Vagina (tissue), 2 donors: ENCODE results near the gene MARCHF3. TPM values are rescaled to one million over a fixed set of nuclear protein-coding genes. Genes with fewer than 3 reads are reported as not detected.
"Not testable (repeated sequence)": the region's sequence is repeated elsewhere in the genome, so short reads cannot be mapped to it uniquely, and the experiment has no call there.

Experiments used
- DNase-seq, 2 donors: peaks; one replicate each; pipeline ENCODE4 v3.0.0-alpha.2; 2017; ENCODE audit errors: extremely low spot score in 2 of 2
- H3K27ac ChIP-seq: fragments of 200-600 bp; sonication (generic); one replicate; pipeline ENCODE4 v1.5.1; 2019
- H3K27me3 ChIP-seq: fragments of 200-600 bp; sonication (generic); one replicate; pipeline ENCODE4 v1.5.1; 2019
- H3K36me3 ChIP-seq, 2 donors: fragments of 200-600 bp; sonication (generic); one replicate each; pipeline ENCODE4 v1.5.1; 2017 to 2019
- H3K4me1 ChIP-seq: fragments of 200-600 bp; sonication (generic); one replicate; pipeline ENCODE4 v1.5.1; 2019
- H3K4me3 ChIP-seq, 2 donors: fragments of 200-600 bp; sonication (generic); 1 replicate in 1 of 2; 2 replicates in 1 of 2; pipeline ENCODE4 v1.5.1; 2016 to 2019
- H3K9me3 ChIP-seq: fragments of 200-600 bp; sonication (generic); one replicate; pipeline ENCODE4 v1.5.1; 2019
- CTCF ChIP-seq, 3 experiments: fragments of 450-650 bp in 2 of 3; fragments of 200-600 bp in 1 of 3; sonication (generic) in 1 of 3; IDR thresholded peaks; one replicate each; pipeline ENCODE4 v1.5.1; 2017 to 2019; ENCODE audit warnings: antibody characterized with exemption in 3 of 3, mild to moderate bottlenecking in 2 of 3, moderate library complexity in 2 of 3
- POLR2A ChIP-seq, 2 donors: fragments of 450-650 bp; IDR thresholded peaks; one replicate each; pipeline ENCODE4 v1.6.1; 2017; ENCODE audit warnings: antibody characterized with exemption in 2 of 2, mild to moderate bottlenecking in 2 of 2, moderate library complexity in 2 of 2
- POLR2AphosphoS5 ChIP-seq, 2 donors: sonication (generic); formaldehyde crosslinking; IDR thresholded peaks; one replicate each; pipeline ENCODE4 v1.9.0; 2017; ENCODE audit warnings: antibody characterized with exemption in 2 of 2, mild to moderate bottlenecking in 2 of 2, low read depth in 1 of 2; ENCODE audit not compliant: insufficient read depth in 1 of 2
- intact Hi-C: fragments of 100-400 bp; cut with DNase I; formaldehyde crosslinking; loops from one replicate; pipeline ENCODE4 v1.15.1; 2023
- total RNA-seq: library from RNA; depleted of rRNA; stranded (reverse); fragments of >200 nt; gene quantifications from one replicate; pipeline ENCODE4 v1.2.3, GENCODE V29; 2016

MARCHF3 gene
- total RNA-seq, 1 donor from 2014 or later = 2.0 TPM

GRCh38 chr5:126857472-126858410, 172.6 kb downstream of the MARCHF3 start:
- Histone ChIP-seq H3K4me1 (peaks cover under 1% of the 10 kb centered on the region), H3K27me3 (no peaks in the 10 kb centered on the region), H3K36me3 (no peaks in the 10 kb centered on the region), H3K4me3 (no peak overlapping the region), H3K27ac (no peak overlapping the region), H3K9me3 (no peaks in the 10 kb centered on the region)
- no peak for TF ChIP-seq POLR2A (IDR thresholded peaks at IDR 0.05)
- TF ChIP-seq CTCF (IDR thresholded peaks at IDR 0.05) = no peak
- no peak for TF ChIP-seq POLR2AphosphoS5 (IDR thresholded peaks at IDR 0.05; ENCODE audit: insufficient read depth in 1 of 2, low read depth in 1 of 2)
- no peak for DNase-seq
- intact Hi-C loops = no loop called here

GRCh38 chr5:126855266-126855665, 175.1 kb downstream of the MARCHF3 start:
- Histone ChIP-seq H3K4me1 (peaks cover 4% of the 10 kb centered on the region), H3K27ac (no peak overlapping the region)
- intact Hi-C loops = no loop called here

GRCh38 chr5:126854526-126855110, 175.7 kb downstream of the MARCHF3 start:
- intact Hi-C loops = no loop called here
- no peak overlapping the region for H3K4me3 ChIP-seq
- no peak for DNase-seq
- no peaks in the 10 kb centered on the region for H3K27me3 ChIP-seq
- H3K27ac ChIP-seq = no peak overlapping the region
- TF ChIP-seq CTCF (IDR thresholded peaks at IDR 0.05) = no peak
- no peak for TF ChIP-seq POLR2A (IDR thresholded peaks at IDR 0.05)
- TF ChIP-seq POLR2AphosphoS5 (IDR thresholded peaks at IDR 0.05; ENCODE audit: insufficient read depth in 1 of 2, low read depth in 1 of 2) = no peak
- H3K9me3 ChIP-seq = no peaks in the 10 kb centered on the region
- no peaks in the 10 kb centered on the region for H3K36me3 ChIP-seq
- H3K4me1 ChIP-seq = peaks cover 4% of the 10 kb centered on the region

More at GRCh38 chr5:126855266-126855665, 175.1 kb downstream of the MARCHF3 start:
- H3K36me3 ChIP-seq = no peaks in the 10 kb centered on the region
- TF ChIP-seq POLR2AphosphoS5 (IDR thresholded peaks at IDR 0.05; ENCODE audit: insufficient read depth in 1 of 2, low read depth in 1 of 2) = no peak
- no peak for TF ChIP-seq CTCF (IDR thresholded peaks at IDR 0.05)
- TF ChIP-seq POLR2A (IDR thresholded peaks at IDR 0.05) = no peak
- DNase-seq = no peak
- H3K27me3 ChIP-seq = no peaks in the 10 kb centered on the region
- no peaks in the 10 kb centered on the region for H3K9me3 ChIP-seq
- no peak overlapping the region for H3K4me3 ChIP-seq

GRCh38 chr5:126853541-126854307, 176.6 kb downstream of the MARCHF3 start:
- H3K36me3 ChIP-seq, H3K4me3 ChIP-seq, H3K27me3 ChIP-seq, H3K9me3 ChIP-seq, H3K27ac ChIP-seq, H3K4me1 ChIP-seq, intact Hi-C loops, DNase-seq: not testable (repeated sequence)

GRCh38 chr5:126852841-126853271, 177.5 kb downstream of the MARCHF3 start:
- H3K9me3 ChIP-seq = no peaks in the 10 kb centered on the region
- H3K27ac ChIP-seq = no peak overlapping the region
- no peaks in the 10 kb centered on the region for H3K36me3 ChIP-seq
- intact Hi-C loops = no loop called here
- H3K4me1 ChIP-seq = peaks cover 4% of the 10 kb centered on the region
- H3K4me3 ChIP-seq = no peak overlapping the region
- no peak for TF ChIP-seq CTCF (IDR thresholded peaks at IDR 0.05)
- no peak for TF ChIP-seq POLR2AphosphoS5 (IDR thresholded peaks at IDR 0.05; ENCODE audit: insufficient read depth in 1 of 2, low read depth in 1 of 2)
- TF ChIP-seq POLR2A (IDR thresholded peaks at IDR 0.05) = no peak
- no peak for DNase-seq
- no peaks in the 10 kb centered on the region for H3K27me3 ChIP-seq
